Measurements from ENCODE around the gene ADCY1. TPM values are rescaled to one million over a fixed set of nuclear protein-coding genes. Genes with fewer than 3 reads are reported as not detected.

The ADCY1 gene
- total RNA-seq, 1 experiment from 2014 or later, result 3.1 TPM

DNA sequence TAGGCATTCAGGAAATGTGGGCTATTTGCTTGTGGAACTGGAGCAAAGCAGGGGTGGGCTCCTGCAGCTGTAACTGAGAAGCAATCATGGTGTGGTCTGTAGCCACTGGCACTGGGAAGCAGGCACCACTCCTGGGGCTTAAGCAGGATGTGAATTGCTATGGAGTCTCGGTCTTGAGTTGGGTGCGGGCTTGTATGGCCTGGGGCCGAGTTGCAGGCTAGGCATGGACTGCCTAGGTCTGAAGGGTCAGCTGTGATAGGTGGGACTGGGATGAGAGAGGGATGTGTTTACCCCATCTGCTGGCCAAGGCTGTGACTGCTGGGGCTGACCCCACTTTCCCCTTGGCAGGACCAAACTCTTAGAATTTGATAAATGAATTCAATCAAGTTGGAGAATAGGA, 43.0 kb downstream of the ADCY1 start:
- Histone ChIP-seq H3K4me3 (ENCODE audit: low read length) (no peak overlapping the region), H3K79me2 (ENCODE audit: low read length) (no peaks in the 10 kb centered on the region), H3K27ac (ENCODE audit: low read length) (no peak overlapping the region), H3K9me3 (ENCODE audit: low read length) (peaks cover 19% of the 10 kb centered on the region; the same call in 1 of the 2 replicates), H3K9ac (ENCODE audit: low read length) (no peak overlapping the region), H3K4me1 (ENCODE audit: insufficient read depth, low read length) (no peaks in the 10 kb centered on the region), H2AFZ (ENCODE audit: low read length) (no peak overlapping the region), H3K27me3 (ENCODE audit: low read length) (no peaks in the 10 kb centered on the region), H4K20me1 (ENCODE audit: low read length) (no peaks in the 10 kb centered on the region), H3K9me2 (replicated peaks; ENCODE audit: low read length) (no peaks in the 10 kb centered on the region), H3F3A (ENCODE audit: low read length, unreplicated experiment) (no peaks in the 10 kb centered on the region), H3K36me3 (ENCODE audit: low read depth, low read length) (no peaks in the 10 kb centered on the region), H3K4me2 (ENCODE audit: low read length) (no peak overlapping the region)
- intact Hi-C loops (cut with micrococcal nuclease), result no loop called here
- no TSS peak for BruUV-seq (replicated peaks)
- DNase-seq, result no peak
- ChIA-PET CTCF (no interaction called here), POLR2A (ENCODE audit: unreplicated experiment) (no interaction called here)
- no peak for ATAC-seq
- TF ChIP-seq, protein P1, sequence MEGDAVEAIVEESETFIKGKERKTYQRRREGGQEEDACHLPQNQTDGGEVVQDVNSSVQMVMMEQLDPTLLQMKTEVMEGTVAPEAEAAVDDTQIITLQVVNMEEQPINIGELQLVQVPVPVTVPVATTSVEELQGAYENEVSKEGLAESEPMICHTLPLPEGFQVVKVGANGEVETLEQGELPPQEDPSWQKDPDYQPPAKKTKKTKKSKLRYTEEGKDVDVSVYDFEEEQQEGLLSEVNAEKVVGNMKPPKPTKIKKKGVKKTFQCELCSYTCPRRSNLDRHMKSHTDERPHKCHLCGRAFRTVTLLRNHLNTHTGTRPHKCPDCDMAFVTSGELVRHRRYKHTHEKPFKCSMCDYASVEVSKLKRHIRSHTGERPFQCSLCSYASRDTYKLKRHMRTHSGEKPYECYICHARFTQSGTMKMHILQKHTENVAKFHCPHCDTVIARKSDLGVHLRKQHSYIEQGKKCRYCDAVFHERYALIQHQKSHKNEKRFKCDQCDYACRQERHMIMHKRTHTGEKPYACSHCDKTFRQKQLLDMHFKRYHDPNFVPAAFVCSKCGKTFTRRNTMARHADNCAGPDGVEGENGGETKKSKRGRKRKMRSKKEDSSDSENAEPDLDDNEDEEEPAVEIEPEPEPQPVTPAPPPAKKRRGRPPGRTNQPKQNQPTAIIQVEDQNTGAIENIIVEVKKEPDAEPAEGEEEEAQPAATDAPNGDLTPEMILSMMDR (conservative IDR thresholded peaks at IDR 0.05; ENCODE audit: low read depth, low read length), result peak; percentile 22; the same call in 1 of the 2 replicates
- TF ChIP-seq EZH2phosphoT487 (IDR thresholded peaks at IDR 0.05; ENCODE audit: borderline replicate concordance, low read length), result no peak
- TF ChIP-seq EZH2 (IDR thresholded peaks at IDR 0.05; ENCODE audit: low read length, unreplicated experiment), result no peak

DNA sequence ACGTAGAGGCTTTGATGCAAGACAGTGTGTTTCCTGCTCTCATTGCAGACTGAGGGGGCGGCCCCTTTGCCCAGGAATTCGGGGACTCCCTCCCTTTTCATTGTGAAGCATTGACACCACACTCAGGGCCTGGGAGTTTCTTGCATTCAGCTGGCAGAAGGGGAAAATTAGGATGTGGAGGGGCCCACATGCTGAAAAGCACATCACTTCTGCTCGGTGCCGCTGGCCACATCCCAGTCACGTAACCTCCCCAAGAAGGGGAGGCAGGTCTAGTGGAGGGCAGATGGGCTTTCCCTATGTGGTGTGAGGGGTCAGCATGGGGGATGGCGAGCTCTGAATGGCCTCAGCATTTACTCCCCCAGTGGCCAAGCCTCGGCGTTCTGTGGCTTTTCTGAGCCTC, 47.9 kb downstream of the ADCY1 start:
- CTCF ChIA-PET, result no interaction called here
- no peak overlapping the region for H3K27ac ChIP-seq (ENCODE audit: low read length)
- H3K4me2 ChIP-seq (ENCODE audit: low read length), result no peak overlapping the region
- H4K20me1 ChIP-seq (ENCODE audit: low read length), result no peaks in the 10 kb centered on the region
- H3F3A ChIP-seq (ENCODE audit: low read length, unreplicated experiment), result no peaks in the 10 kb centered on the region
- no peaks in the 10 kb centered on the region for H3K79me2 ChIP-seq (ENCODE audit: low read length)
- 0 out of 2 replicates have a peak, but pooled peaks cover 6% of the 10 kb centered on the region for H3K9me3 ChIP-seq (ENCODE audit: low read length)
- H3K9ac ChIP-seq (ENCODE audit: low read length), result no peak overlapping the region
- ATAC-seq (no peak), DNase-seq (no peak)
- TF ChIP-seq EZH2 (IDR thresholded peaks at IDR 0.05; ENCODE audit: low read length, unreplicated experiment) (no peak), EZH2phosphoT487 (IDR thresholded peaks at IDR 0.05; ENCODE audit: borderline replicate concordance, low read length) (no peak)
- TF ChIP-seq, protein P1 (conservative IDR thresholded peaks at IDR 0.05; ENCODE audit: low read depth, low read length), result no peak
- H3K27me3 ChIP-seq (ENCODE audit: low read length), result no peaks in the 10 kb centered on the region
- BruUV-seq (replicated peaks), result no TSS peak
- intact Hi-C loops (cut with micrococcal nuclease), result no loop called here
- no peaks in the 10 kb centered on the region for H3K9me2 ChIP-seq (replicated peaks; ENCODE audit: low read length)
- H2AFZ ChIP-seq (ENCODE audit: low read length), result no peak overlapping the region
- no peak overlapping the region for H3K4me3 ChIP-seq (ENCODE audit: low read length)
- H3K4me1 ChIP-seq (ENCODE audit: insufficient read depth, low read length), result peaks cover 11% of the 10 kb centered on the region; the same call in 1 of the 2 replicates
- no peaks in the 10 kb centered on the region for H3K36me3 ChIP-seq (ENCODE audit: low read depth, low read length)
- POLR2A ChIA-PET (ENCODE audit: unreplicated experiment), result no interaction called here

DNA sequence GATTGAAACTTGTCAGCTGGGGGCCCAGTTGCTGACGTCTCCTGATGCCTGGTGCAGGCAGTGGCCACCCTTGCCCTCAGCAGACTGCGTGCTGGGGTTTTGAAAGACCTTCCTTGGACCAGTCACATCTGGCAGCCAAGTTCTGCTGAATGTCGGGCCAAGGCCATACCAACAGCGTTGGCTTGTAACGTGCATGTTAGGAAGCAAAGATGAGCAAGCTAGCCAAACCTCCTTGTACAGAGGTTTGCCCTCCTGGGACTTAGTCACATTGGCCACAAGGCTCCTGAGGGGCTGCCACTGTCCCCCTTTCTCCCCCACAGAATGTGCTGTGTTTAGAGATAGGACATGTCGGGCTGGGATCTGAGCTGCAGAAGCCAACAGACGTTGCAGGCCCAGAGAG, 49.0 kb downstream of the ADCY1 start:
- DNase-seq, result no peak
- Histone ChIP-seq H4K20me1 (ENCODE audit: low read length) (no peaks in the 10 kb centered on the region), H3K27ac (ENCODE audit: low read length) (no peak overlapping the region), H3F3A (ENCODE audit: low read length, unreplicated experiment) (no peaks in the 10 kb centered on the region), H3K36me3 (ENCODE audit: low read depth, low read length) (no peaks in the 10 kb centered on the region), H3K79me2 (ENCODE audit: low read length) (no peaks in the 10 kb centered on the region), H3K9me2 (replicated peaks; ENCODE audit: low read length) (no peaks in the 10 kb centered on the region), H3K4me1 (ENCODE audit: insufficient read depth, low read length) (peaks cover 11% of the 10 kb centered on the region; the same call in 1 of the 2 replicates), H3K9me3 (ENCODE audit: low read length) (0 out of 2 replicates have a peak, but pooled peaks cover 6% of the 10 kb centered on the region), H3K27me3 (ENCODE audit: low read length) (no peaks in the 10 kb centered on the region), H2AFZ (ENCODE audit: low read length) (no peak overlapping the region), H3K9ac (ENCODE audit: low read length) (no peak overlapping the region), H3K4me2 (ENCODE audit: low read length) (no peak overlapping the region), H3K4me3 (ENCODE audit: low read length) (no peak overlapping the region)
- intact Hi-C loops (cut with micrococcal nuclease), result no loop called here
- CTCF ChIA-PET, result no interaction called here
- no peak for TF ChIP-seq EZH2phosphoT487 (IDR thresholded peaks at IDR 0.05; ENCODE audit: borderline replicate concordance, low read length)
- no peak for TF ChIP-seq EZH2 (IDR thresholded peaks at IDR 0.05; ENCODE audit: low read length, unreplicated experiment)
- TF ChIP-seq, protein P1 (conservative IDR thresholded peaks at IDR 0.05; ENCODE audit: low read depth, low read length), result no peak
- no peak for ATAC-seq
- POLR2A ChIA-PET (ENCODE audit: unreplicated experiment), result no interaction called here
- no TSS peak for BruUV-seq (replicated peaks)

Data from PC-3 (cell line).